Measurements from ENCODE around the gene NR2C1.

DNA sequence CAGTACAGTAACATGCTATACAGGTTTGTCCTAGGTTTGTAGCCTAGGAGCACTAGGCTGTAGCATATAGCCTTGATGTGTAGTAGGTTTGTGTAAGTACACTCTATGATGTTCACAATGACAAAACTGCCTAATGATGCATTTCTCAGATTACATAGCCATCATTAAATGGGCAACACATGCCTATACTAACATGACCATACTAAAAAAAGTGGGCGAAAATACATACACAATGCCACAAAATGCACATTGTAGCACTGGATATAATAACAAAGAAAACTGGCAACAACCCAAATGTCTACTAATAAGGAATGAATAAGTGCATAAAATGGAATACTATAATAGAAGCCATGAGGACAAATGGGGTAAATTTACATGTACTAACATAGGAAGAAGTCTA lies 38.7 kb downstream of the NR2C1 start:
- TF ChIP-seq, protein P1, sequence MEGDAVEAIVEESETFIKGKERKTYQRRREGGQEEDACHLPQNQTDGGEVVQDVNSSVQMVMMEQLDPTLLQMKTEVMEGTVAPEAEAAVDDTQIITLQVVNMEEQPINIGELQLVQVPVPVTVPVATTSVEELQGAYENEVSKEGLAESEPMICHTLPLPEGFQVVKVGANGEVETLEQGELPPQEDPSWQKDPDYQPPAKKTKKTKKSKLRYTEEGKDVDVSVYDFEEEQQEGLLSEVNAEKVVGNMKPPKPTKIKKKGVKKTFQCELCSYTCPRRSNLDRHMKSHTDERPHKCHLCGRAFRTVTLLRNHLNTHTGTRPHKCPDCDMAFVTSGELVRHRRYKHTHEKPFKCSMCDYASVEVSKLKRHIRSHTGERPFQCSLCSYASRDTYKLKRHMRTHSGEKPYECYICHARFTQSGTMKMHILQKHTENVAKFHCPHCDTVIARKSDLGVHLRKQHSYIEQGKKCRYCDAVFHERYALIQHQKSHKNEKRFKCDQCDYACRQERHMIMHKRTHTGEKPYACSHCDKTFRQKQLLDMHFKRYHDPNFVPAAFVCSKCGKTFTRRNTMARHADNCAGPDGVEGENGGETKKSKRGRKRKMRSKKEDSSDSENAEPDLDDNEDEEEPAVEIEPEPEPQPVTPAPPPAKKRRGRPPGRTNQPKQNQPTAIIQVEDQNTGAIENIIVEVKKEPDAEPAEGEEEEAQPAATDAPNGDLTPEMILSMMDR (IDR thresholded peaks at IDR 0.05; ENCODE audit: insufficient read depth, low read length, poor library complexity, severe bottlenecking) = no peak
- TF ChIP-seq EZH2phosphoT487 (conservative IDR thresholded peaks at IDR 0.05; ENCODE audit: low read length) = no peak
